OCI-LY3 (cell line): ENCODE data around the gene OR8J1.

Experiments
- EZH2phosphoT487 ChIP-seq: fragments of 200-600 bp; shearing (Covaris generic); IDR thresholded peaks from 2 replicates; pipeline ENCODE4 v1.6.1; 2018; ENCODE audit warnings: antibody characterized with exemption, mixed run types, low read depth
- TF ChIP-seq, protein P1 (sequence below): fragments of 200-600, 300-600 bp; sonication (generic); IDR thresholded peaks from 2 replicates; pipeline ENCODE4 v1.5.1; 2014; ENCODE audit warnings: antibody characterized with exemption, low read length, low read depth

DNA sequence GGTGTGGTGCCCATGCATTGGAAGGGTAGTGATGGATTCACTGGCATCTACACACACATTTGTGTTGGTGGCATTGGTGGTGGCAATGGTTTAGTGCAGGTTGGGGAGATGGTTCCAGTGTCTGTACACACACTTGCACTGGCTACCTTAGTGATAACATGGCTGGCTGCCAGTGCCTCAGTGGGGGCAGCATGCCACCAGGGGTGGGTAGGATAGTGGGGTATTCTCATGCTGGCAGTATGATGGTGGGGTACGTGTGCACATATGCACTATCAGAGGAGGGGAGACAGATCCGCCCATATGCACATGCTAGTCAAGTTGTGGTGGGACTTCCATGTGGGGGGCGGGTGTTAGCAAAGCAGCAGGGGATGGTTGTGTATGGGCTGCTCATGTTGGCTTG lies 46.3 kb upstream of the OR8J1 start:
- TF ChIP-seq, protein P1, sequence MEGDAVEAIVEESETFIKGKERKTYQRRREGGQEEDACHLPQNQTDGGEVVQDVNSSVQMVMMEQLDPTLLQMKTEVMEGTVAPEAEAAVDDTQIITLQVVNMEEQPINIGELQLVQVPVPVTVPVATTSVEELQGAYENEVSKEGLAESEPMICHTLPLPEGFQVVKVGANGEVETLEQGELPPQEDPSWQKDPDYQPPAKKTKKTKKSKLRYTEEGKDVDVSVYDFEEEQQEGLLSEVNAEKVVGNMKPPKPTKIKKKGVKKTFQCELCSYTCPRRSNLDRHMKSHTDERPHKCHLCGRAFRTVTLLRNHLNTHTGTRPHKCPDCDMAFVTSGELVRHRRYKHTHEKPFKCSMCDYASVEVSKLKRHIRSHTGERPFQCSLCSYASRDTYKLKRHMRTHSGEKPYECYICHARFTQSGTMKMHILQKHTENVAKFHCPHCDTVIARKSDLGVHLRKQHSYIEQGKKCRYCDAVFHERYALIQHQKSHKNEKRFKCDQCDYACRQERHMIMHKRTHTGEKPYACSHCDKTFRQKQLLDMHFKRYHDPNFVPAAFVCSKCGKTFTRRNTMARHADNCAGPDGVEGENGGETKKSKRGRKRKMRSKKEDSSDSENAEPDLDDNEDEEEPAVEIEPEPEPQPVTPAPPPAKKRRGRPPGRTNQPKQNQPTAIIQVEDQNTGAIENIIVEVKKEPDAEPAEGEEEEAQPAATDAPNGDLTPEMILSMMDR, result no peak
- TF ChIP-seq EZH2phosphoT487, result no peak
